SIG-M5 (cell line): ENCODE measurements around the gene MAEA.

ENCODE experiments used
- DNase-seq: peaks from one replicate; lab custom pipeline; 2025; lab: John Stamatoyannopoulos, UW

Gene MAEA

DNA sequence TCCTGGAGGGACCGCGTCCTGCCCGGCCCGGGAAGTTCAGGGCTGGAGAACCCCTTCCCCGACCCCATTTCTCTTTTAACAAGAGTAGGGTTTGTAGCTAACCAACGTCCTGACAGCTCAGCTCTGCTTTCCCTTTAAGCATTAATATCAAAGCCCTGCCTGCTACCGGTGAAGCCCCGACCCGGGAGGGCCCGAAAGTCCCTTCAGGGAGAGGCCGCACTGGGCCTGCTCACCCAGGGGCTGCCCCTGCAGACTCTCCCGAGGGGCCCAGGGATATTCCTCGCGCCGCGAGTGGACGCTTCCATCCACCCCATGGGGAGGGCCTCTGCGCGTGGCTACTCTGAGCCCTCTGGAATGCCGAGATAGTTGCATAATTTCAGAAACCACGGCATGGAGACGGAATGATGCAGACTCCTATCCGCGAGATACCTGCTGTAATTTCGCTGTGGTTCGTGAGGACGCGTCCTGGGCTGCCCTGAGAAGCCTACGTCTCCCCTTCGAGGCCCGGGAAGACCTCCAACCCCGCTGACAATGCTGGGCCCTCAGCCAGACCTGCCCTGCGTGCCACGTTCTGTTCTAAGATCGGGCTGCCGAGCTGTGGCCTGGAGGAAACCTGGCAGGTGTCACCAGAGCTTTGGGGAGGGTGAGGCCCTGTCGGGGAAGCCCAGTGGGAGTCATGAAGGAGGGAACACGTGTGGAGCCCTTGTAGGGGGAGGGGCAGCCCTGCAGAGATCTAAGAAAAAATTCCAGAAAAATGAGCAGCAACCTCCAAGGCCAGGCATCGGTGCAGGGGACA is 39.8 kb upstream of the MAEA start:
- no peak for DNase-seq

- DNase-seq = no peak
Measured at GRCh38 chr4:1250527-1250812, 39.2 kb upstream of the MAEA start.

DNA sequence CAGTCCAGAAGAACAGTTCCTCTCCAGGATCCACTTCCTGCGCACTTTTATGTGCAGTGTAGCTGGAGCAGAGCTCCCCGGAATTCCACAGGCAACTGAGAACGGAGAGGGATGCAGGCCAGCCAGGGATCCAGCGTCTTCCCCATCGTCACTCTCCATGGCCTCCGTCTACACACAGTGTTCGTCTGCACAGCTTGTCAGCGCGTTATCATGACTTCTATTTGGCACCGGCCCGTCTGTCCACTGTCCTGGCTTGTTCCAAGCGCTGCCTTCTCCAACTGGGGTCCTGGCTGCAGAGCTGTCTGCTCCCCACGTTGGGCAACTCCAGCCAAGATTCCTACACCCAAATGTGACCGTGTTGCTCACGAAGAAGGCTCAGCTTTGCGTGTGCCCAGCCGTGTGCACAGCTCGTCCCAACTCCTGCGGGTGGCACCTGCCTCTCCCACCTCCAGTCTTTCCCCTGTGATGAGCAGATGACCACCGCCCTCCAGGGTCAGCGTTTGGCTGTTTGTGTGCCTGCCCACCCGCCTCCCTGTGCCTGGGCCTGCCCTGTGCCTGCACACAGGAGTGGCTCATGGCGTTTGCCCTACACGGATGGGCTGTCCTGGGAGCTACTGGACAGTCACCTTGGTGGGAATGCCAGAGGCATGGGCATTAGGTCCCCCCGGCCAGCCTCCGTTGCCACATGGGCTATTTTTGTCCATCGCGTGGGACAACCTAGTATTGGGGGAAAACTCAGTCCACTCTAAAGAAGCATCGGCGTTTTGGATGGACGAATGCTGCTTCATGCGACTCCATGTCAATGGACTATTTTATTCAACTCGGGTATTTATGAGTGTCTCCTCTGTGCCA is 38.5 kb upstream of the MAEA start:
- no peak for DNase-seq

DNA sequence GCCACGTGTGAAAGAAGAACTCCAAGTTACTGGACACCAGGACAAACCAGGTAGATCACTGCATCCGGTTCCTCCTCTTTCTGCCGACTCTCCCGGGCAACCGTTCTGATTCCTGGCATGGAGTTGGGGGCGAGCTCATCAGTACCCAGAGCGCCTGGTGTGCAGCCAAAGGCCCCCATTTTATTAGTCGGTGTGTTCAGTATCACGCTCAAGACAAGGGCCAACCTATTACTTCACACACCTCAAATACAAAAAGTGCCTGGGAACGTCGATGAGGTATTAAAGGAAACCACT is 38.0 kb upstream of the MAEA start:
- DNase-seq = no peak

- DNase-seq = no peak
Measured at GRCh38 chr4:1252928-1253492, 36.7 kb upstream of the MAEA start.

- no peak for DNase-seq
Measured at GRCh38 chr4:1253831-1254230, 35.9 kb upstream of the MAEA start.

- no peak for DNase-seq
Measured at GRCh38 chr4:1255151-1255550, 34.5 kb upstream of the MAEA start.

DNA sequence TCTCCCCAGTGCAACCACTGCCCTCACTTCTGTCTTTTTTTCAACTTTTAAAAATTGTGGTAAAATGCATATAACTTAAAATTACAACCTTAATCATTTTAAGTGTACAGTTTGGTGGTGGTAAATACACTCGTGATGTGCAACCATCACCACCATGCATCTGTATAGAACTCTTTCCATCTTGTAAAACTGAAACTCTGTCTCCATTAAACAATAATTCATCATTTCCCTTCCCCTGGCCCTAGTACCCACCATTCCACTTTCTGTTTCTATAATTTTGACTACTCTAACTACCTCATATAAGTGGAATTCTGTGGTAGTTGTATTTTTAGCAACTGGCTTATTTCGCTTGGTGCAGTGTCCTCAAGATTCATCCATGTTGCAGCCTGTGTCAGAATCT is 34.0 kb upstream of the MAEA start:
- DNase-seq = no peak

DNA sequence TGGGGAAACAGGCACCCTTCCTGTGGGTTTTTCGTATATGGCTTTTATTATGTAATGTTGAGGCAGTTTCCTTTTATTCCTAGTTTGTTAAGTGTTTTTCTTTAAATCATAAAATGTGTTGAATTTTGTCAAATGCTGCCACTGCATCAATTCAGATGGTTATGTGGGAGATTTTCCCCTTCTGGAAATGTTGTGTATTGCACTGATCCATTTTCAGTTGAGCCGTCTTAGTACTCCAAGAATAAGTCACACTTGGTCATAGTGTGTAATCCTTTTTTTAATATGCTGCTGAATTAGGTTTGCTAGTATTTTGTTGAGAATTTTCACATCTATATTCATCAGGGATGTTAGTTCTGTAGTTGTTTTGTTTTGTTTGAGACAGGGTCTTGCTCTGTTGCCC is 31.2 kb upstream of the MAEA start:
- no peak for DNase-seq

- no peak for DNase-seq
Measured at GRCh38 chr4:1259966-1260365, 29.7 kb upstream of the MAEA start.

GRCh38 chr4:1260418-1261106 is 29.1 kb upstream of the MAEA start:
- no peak for DNase-seq

GRCh38 chr4:1261107-1261928 is 28.4 kb upstream of the MAEA start:
- no peak for DNase-seq

DNA sequence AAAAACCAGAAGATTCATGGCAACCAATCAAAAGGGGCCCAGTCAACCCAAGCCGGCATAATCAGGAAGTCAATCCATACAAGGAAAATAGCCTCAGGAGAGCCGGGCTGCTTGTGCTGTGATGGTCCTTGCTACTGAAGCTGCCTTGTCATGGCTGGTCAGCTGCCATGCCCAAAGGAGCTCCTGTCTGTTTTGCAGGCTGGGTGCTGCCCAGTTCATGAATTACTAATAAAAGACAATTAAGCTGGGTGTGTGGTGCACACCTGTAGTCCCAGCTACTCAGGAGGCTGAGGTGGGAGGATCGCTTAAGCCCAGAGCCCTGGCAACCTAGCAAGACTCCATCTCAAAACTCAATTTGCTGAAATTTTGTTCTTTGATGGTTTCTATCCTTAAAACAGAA is 24.7 kb upstream of the MAEA start:
- DNase-seq = no peak

DNA sequence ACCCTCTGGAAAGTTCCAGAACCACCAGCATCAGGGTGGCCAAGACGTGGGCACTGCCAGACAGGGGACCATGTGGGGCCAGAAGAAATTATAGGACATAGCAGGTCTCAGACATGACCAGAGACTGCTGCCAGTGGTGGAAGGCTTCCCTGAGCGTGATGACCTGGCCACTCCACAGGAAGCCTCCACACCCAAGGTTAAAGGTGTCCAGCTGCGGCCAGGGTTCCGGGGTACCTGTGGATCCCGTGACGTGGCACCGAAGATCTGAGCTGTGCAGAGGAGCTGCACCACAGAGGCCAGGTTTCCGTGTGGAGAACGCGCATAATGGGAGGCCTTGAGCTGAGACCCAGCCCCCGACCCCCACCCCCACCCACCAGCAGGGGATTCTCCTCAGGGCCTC is 24.3 kb upstream of the MAEA start:
- no peak for DNase-seq

GRCh38 chr4:1266881-1267763 is 22.6 kb upstream of the MAEA start:
- no peak for DNase-seq

DNA sequence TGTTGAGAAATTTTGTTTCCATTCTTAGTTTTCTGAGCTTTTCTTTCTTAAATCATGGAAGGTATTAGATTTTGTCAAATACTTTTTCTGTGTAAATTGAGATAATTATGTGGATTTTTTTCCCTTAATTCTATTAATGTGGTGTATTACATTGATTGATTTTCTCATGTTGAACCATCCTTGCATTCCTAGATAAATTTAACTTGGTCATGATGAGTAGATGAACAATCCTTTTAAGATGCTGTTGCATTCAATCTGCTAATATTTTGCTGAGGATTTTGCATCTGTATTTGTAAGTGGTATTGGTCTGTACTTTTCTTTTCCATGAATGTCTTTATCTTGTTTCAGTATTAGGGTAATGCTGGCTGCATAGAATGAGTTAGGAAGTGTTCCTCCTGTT is 20.5 kb upstream of the MAEA start:
- no peak for DNase-seq

- DNase-seq = no peak
Measured at GRCh38 chr4:1271686-1272085, 18.0 kb upstream of the MAEA start.

DNA sequence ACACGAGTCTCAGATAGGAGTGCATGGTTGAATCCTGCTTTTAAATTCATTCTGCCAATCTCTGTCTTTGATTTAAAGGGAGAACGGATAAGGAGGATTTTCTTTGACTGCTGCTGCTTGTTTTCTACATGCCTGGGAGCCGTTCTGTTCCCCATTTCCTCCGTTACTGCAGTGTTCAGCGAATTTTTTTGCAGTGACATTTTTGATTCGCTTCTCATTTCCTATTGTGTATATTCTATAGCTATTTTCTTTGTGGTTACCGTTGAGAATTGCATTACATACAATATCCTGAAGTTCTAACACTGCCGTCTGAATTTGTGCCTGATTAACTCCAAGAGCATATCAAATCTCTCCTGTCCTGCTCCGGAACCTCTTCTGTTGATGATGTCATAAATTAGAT is 14.8 kb upstream of the MAEA start:
- no peak for DNase-seq

DNA sequence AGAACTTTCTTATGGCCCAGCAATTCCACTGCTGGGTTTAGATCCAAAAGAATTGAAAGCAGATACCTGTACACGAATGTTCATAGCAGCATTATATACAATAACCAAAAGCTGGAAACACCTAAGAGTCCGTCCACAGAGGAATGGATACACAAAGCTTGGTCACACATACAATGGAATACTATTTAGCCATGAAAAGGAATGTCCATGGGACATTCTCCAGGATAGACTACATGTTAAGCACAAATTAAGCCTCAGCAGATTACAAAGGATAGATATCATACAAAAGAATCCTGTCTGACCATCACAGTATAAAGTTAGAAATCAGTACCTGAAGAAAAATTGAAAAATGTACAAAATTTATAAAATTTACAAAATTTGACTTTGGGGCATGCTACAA is 12.7 kb upstream of the MAEA start:
- no peak for DNase-seq

- DNase-seq = no peak
Measured at GRCh38 chr4:1277667-1278665, 11.7 kb upstream of the MAEA start.
